Brain microvascular endothelial cell (primary cell): ENCODE results near the gene C1orf174.

ENCODE experiments used
- DNase-seq: peaks from one replicate; pipeline ENCODE4 v3.0.0-alpha.2; 2020
- H3K27ac ChIP-seq: fragments of 250-450 bp; sonication (Bioruptor Pico); 2 replicates; pipeline ENCODE4 v1.5.1; 2020; ENCODE audit warnings: mild to moderate bottlenecking, moderate library complexity
- H3K27me3 ChIP-seq: fragments of 250-450 bp; sonication (Bioruptor Pico); replicated peaks from 2 replicates; pipeline ENCODE4 v1.5.1; 2020; ENCODE audit warnings: mild to moderate bottlenecking
- H3K36me3 ChIP-seq: fragments of 250-450 bp; sonication (Bioruptor Pico); replicated peaks from 2 replicates; pipeline ENCODE4 v1.5.1; 2020; ENCODE audit warnings: mild to moderate bottlenecking
- H3K4me3 ChIP-seq: 2 replicates; pipeline ENCODE4 v1.5.1; 2011; ENCODE audit warnings: low read depth, mild to moderate bottlenecking, control low read depth, low read length, moderate library complexity
- CTCF ChIP-seq: IDR thresholded peaks from 2 replicates; pipeline ENCODE4 v1.5.1; 2011; ENCODE audit warnings: low read depth, mild to moderate bottlenecking, moderate library complexity, low read length, control low read depth, inconsistent platforms; ENCODE audit errors: missing control alignments
- in situ Hi-C: cut with HindIII; loops from 2 replicates; pipeline ENCODE4 v1.10.0; 2017; ENCODE audit warnings: low sequenced_read_pairs, low pct_ligation_motif_present

C1orf174 gene

GRCh38 chr1:3928586-3928985, 28.5 kb upstream of the C1orf174 start:
- Histone ChIP-seq H3K4me3 (no peak overlapping the region), H3K36me3 (no peaks in the 10 kb centered on the region), H3K27ac (no peak overlapping the region), H3K27me3 (no peaks in the 10 kb centered on the region)
- TF ChIP-seq CTCF = no peak
- no peak for DNase-seq
- in situ Hi-C loops = no loop called here

GRCh38 chr1:3926956-3927355, 26.9 kb upstream of the C1orf174 start:
- TF ChIP-seq CTCF = no peak
- H3K27me3 ChIP-seq = no peaks in the 10 kb centered on the region
- no peak for DNase-seq
- H3K27ac ChIP-seq = no peak overlapping the region
- no peak overlapping the region for H3K4me3 ChIP-seq
- in situ Hi-C loops = no loop called here
- H3K36me3 ChIP-seq = no peaks in the 10 kb centered on the region

- Histone ChIP-seq H3K27me3 (no peaks in the 10 kb centered on the region), H3K36me3 (no peaks in the 10 kb centered on the region), H3K4me3 (no peak overlapping the region), H3K27ac (no peak overlapping the region)
- TF ChIP-seq CTCF = no peak
- in situ Hi-C loops = no loop called here
- no peak for DNase-seq
Observed at GRCh38 chr1:3925762-3926161, 25.7 kb upstream of the C1orf174 start.

- DNase-seq = no peak
- H3K36me3 ChIP-seq = no peaks in the 10 kb centered on the region
- no peak overlapping the region for H3K4me3 ChIP-seq
- no peaks in the 10 kb centered on the region for H3K27me3 ChIP-seq
- in situ Hi-C loops = no loop called here
- no peak for TF ChIP-seq CTCF
- H3K27ac ChIP-seq = no peak overlapping the region
Observed at GRCh38 chr1:3925256-3925655, 25.2 kb upstream of the C1orf174 start.

- Histone ChIP-seq H3K27me3 (no peaks in the 10 kb centered on the region), H3K4me3 (no peak overlapping the region), H3K36me3 (no peaks in the 10 kb centered on the region), H3K27ac (no peak overlapping the region)
- DNase-seq = no peak
- TF ChIP-seq CTCF = no peak
- in situ Hi-C loops = no loop called here
Observed at GRCh38 chr1:3924825-3925220, 24.8 kb upstream of the C1orf174 start.

GRCh38 chr1:3924186-3924824, 24.2 kb upstream of the C1orf174 start:
- Histone ChIP-seq H3K4me3 (no peak overlapping the region), H3K27ac (no peak overlapping the region), H3K36me3 (no peaks in the 10 kb centered on the region), H3K27me3 (no peaks in the 10 kb centered on the region)
- no peak for DNase-seq
- no peak for TF ChIP-seq CTCF
- in situ Hi-C loops = no loop called here
